ENCODE results near the gene KAT5. TPM values are rescaled to one million over a fixed set of nuclear protein-coding genes. Genes with fewer than 3 reads are reported as not detected.

Gene KAT5
- total and polyA plus RNA-seq, 2 experiments from 2014 or later = 33.3 to 34.8 TPM

GRCh38 chr11:65741185-65741584, 29.1 kb downstream of the KAT5 start:
- no peak overlapping the region for H3K27ac Mint-ChIP-seq
- Histone ChIP-seq H3K27me3 (ENCODE audit: insufficient read depth) (no peaks in the 10 kb centered on the region), H4K20me1 (replicated peaks; ENCODE audit: insufficient read depth) (no peaks in the 10 kb centered on the region)

More at GRCh38 chr11:65741185-65741584, 29.1 kb downstream of the KAT5 start:
- H3F3A ChIP-seq (replicated peaks; ENCODE audit: low read depth) = no peaks in the 10 kb centered on the region
- no peaks in the 10 kb centered on the region for H3K79me2 ChIP-seq (replicated peaks; ENCODE audit: insufficient read depth)
- Mint-ChIP-seq H3K4me3 (no peak overlapping the region), H3K4me1 (no peaks in the 10 kb centered on the region; the same call in 2 of the 3 replicates), H3K36me3 (ENCODE audit: low read depth) (peaks cover 7% of the 10 kb centered on the region; the same call in 1 of the 3 replicates), H3K9me3 (peaks cover 37% of the 10 kb centered on the region), H3K27me3 (ENCODE audit: insufficient read depth, low read depth, poor library complexity) (peaks cover 3% of the 10 kb centered on the region)
- ATAC-seq (no peak), DNase-seq (ENCODE audit: low spot score) (no peak)
- no peak overlapping the region for H3K27ac ChIP-seq (ENCODE audit: low read depth)
- no peaks in the 10 kb centered on the region for H3K9me2 ChIP-seq (ENCODE audit: insufficient read depth)
- no peaks in the 10 kb centered on the region for H3K4me1 ChIP-seq (ENCODE audit: insufficient read depth)
- 0 out of 2 replicates have a peak, but pooled peaks cover 5% of the 10 kb centered on the region for H3K36me3 ChIP-seq (ENCODE audit: insufficient read depth)
- no peak overlapping the region for H3K4me2 ChIP-seq
- H2AFZ ChIP-seq = no peak overlapping the region
- TF ChIP-seq STAT1 (IDR thresholded peaks at IDR 0.05; ENCODE audit: unreplicated experiment) (no peak), REST (IDR thresholded peaks at IDR 0.05; ENCODE audit: unreplicated experiment) (no peak), CTCF (conservative IDR thresholded peaks at IDR 0.05; ENCODE audit: low read depth in 2 of 2) (no peak), JUNB (IDR thresholded peaks at IDR 0.05; ENCODE audit: unreplicated experiment) (no peak), ZNF462 (CRISPR knock-in tag; IDR thresholded peaks at IDR 0.05) (no peak), ZNF331 (CRISPR knock-in tag; IDR thresholded peaks at IDR 0.05; ENCODE audit: low read depth) (no peak), EZH2phosphoT487 (IDR thresholded peaks at IDR 0.05; ENCODE audit: unreplicated experiment) (no peak), ZNF114 (CRISPR knock-in tag; IDR thresholded peaks at IDR 0.05) (no peak)
- no peak overlapping the region for H3K4me3 ChIP-seq

Data from GM23338 (cell line).